Stimulated activated naive CD8-positive, alpha-beta T cell treated with anti-CD3 and anti-CD28 coated beads, Interleukin-15, Interleukin-2, amounts not matched to agents 100 U/mL and 50 U/mL, for 24 hours (primary cell): ENCODE data around the gene TUBB2B.
"Not testable (repeated sequence)": the region's sequence is repeated elsewhere in the genome, so short reads cannot be mapped to it uniquely, and the experiment has no call there.

Experiments
- ATAC-seq: fragments of 150-1000 bp; cut with Tn5 transposase; one replicate; pipeline ENCODE4 v1.10.0; 2021
- DNase-seq: peaks from one replicate; pipeline ENCODE4 v3.0.0; 2021

Gene TUBB2B

GRCh38 chr6:3258201-3258600, 30.7 kb upstream of the TUBB2B start:
- no peak for ATAC-seq
- DNase-seq, result no peak

GRCh38 chr6:3253597-3253961, 26.1 kb upstream of the TUBB2B start:
- no peak for DNase-seq
- no peak for ATAC-seq

- ATAC-seq (no peak), DNase-seq (no peak)
Measured at GRCh38 chr6:3252861-3253596, 25.6 kb upstream of the TUBB2B start.

- DNase-seq (no peak), ATAC-seq (no peak)
Measured at GRCh38 chr6:3252369-3252768, 24.9 kb upstream of the TUBB2B start.

GRCh38 chr6:3251462-3252314, 24.2 kb upstream of the TUBB2B start:
- DNase-seq (peak; percentile 86), ATAC-seq (peak; percentile 90)

- DNase-seq, result no peak
- no peak for ATAC-seq
Measured at GRCh38 chr6:3250231-3250675, 22.8 kb upstream of the TUBB2B start.

GRCh38 chr6:3249821-3250220, 22.4 kb upstream of the TUBB2B start:
- DNase-seq, result no peak
- ATAC-seq, result no peak

- ATAC-seq, result no peak
Measured at GRCh38 chr6:3247255-3248146, 20.0 kb upstream of the TUBB2B start.

GRCh38 chr6:3245216-3245615, 17.8 kb upstream of the TUBB2B start:
- DNase-seq (no peak), ATAC-seq (no peak)

More at GRCh38 chr6:3247255-3248146, 20.0 kb upstream of the TUBB2B start:
- DNase-seq, result no peak

- not testable (repeated sequence) for ATAC-seq, DNase-seq
Measured at GRCh38 chr6:3244832-3245161, 17.3 kb upstream of the TUBB2B start.

GRCh38 chr6:3244003-3244831, 16.8 kb upstream of the TUBB2B start:
- DNase-seq (no peak), ATAC-seq (no peak)

- DNase-seq, result no peak
- ATAC-seq, result no peak
Measured at GRCh38 chr6:3242768-3243167, 15.3 kb upstream of the TUBB2B start.

GRCh38 chr6:3241745-3242144, 14.3 kb upstream of the TUBB2B start:
- not testable (repeated sequence) for ATAC-seq, DNase-seq

GRCh38 chr6:3240595-3240994, 13.1 kb upstream of the TUBB2B start:
- DNase-seq (no peak), ATAC-seq (no peak)

GRCh38 chr6:3239110-3239830, 11.8 kb upstream of the TUBB2B start:
- ATAC-seq (no peak), DNase-seq (no peak)

- DNase-seq, result no peak
- ATAC-seq, result no peak
Measured at GRCh38 chr6:3237761-3238662, 10.6 kb upstream of the TUBB2B start.

- DNase-seq (no peak), ATAC-seq (no peak)
Measured at GRCh38 chr6:3236005-3236404, 8.6 kb upstream of the TUBB2B start.

- DNase-seq (no peak), ATAC-seq (no peak)
Measured at GRCh38 chr6:3235486-3235885, 8.0 kb upstream of the TUBB2B start.

GRCh38 chr6:3233904-3234303, 6.5 kb upstream of the TUBB2B start:
- DNase-seq, result no peak
- no peak for ATAC-seq

- no peak for DNase-seq
- ATAC-seq, result no peak
Measured at GRCh38 chr6:3233321-3233720, 5.9 kb upstream of the TUBB2B start.
